Measurements from ENCODE around the gene SMARCC1.

SMARCC1 gene

GRCh38 chr3:47628426-47628825 is 153.3 kb downstream of the SMARCC1 start:
- no peak for DNase-seq

- DNase-seq, result no peak
These were observed 158.8 kb downstream of the SMARCC1 start for GRCh38 chr3:47622671-47623461.

- no peak for DNase-seq
These were observed 164.3 kb downstream of the SMARCC1 start for GRCh38 chr3:47617086-47618010.

GRCh38 chr3:47614788-47615187 is 166.9 kb downstream of the SMARCC1 start:
- no peak for DNase-seq

- DNase-seq, result no peak
These were observed 168.0 kb downstream of the SMARCC1 start for GRCh38 chr3:47613722-47614121.

- DNase-seq, result no peak
These were observed 168.8 kb downstream of the SMARCC1 start for GRCh38 chr3:47612879-47613278.

GRCh38 chr3:47612178-47612577 is 169.5 kb downstream of the SMARCC1 start:
- no peak for DNase-seq

GRCh38 chr3:47611576-47611975 is 170.1 kb downstream of the SMARCC1 start:
- no peak for DNase-seq

- DNase-seq, result no peak
These were observed 171.1 kb downstream of the SMARCC1 start for GRCh38 chr3:47610583-47610982.

- no peak for DNase-seq
These were observed 174.4 kb downstream of the SMARCC1 start for GRCh38 chr3:47607335-47607734.

GRCh38 chr3:47606165-47606564 is 175.5 kb downstream of the SMARCC1 start:
- DNase-seq, result no peak

GRCh38 chr3:47605652-47606051 is 176.0 kb downstream of the SMARCC1 start:
- no peak for DNase-seq

GRCh38 chr3:47604145-47604544 is 177.5 kb downstream of the SMARCC1 start:
- DNase-seq, result no peak

- no peak for DNase-seq
These were observed 178.4 kb downstream of the SMARCC1 start for GRCh38 chr3:47603332-47603731.

GRCh38 chr3:47601281-47601680 is 180.4 kb downstream of the SMARCC1 start:
- DNase-seq, result no peak

- DNase-seq, result no peak
These were observed 186.9 kb downstream of the SMARCC1 start for GRCh38 chr3:47594792-47595191.

- DNase-seq, result no peak
These were observed 189.5 kb downstream of the SMARCC1 start for GRCh38 chr3:47592066-47592795.

- no peak for DNase-seq
These were observed 191.5 kb downstream of the SMARCC1 start for GRCh38 chr3:47590216-47590615.

- no peak for DNase-seq
These were observed 193.1 kb downstream of the SMARCC1 start for GRCh38 chr3:47588587-47588986.

GRCh38 chr3:47588053-47588452 is 193.6 kb downstream of the SMARCC1 start:
- DNase-seq, result no peak

GRCh38 chr3:47586746-47587145 is 194.9 kb downstream of the SMARCC1 start:
- no peak for DNase-seq

- no peak for DNase-seq
These were observed 198.2 kb downstream of the SMARCC1 start for GRCh38 chr3:47583320-47584075.
